GM12891 (cell line): ENCODE data around the gene PRXL2A.

Source experiments
- POLR2A ChIP-seq: IDR thresholded peaks from 2 replicates; pipeline ENCODE4 v1.6.1; 2011; ENCODE audit warnings: low read depth, low read length, control low read depth
- TAF1 ChIP-seq: IDR thresholded peaks from 2 replicates; pipeline ENCODE4 v1.6.1; 2011; ENCODE audit warnings: low read depth, low read length, control low read depth

DNA sequence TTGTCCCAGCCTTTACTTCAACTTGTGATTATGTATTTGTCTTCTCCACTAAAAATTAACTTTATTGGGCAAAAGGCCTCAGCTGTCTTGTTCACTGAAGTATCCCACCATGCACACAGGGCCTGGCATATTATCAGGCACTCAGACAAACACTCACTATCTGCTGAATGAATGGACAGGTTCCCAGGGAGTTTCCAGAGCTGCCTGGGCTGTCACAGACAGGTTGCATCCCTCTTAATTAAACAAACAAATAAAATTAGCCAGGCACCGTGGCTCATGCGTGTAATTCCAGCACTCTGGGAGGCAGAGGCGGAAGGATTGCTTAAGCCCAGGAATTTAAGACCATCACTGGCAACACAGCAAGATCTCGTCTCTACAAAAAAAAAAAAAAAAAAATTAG, 44.3 kb downstream of the PRXL2A start:
- TF ChIP-seq POLR2A (no peak), TAF1 (no peak)
